Measurements from ENCODE around the gene RIN3.

DNA sequence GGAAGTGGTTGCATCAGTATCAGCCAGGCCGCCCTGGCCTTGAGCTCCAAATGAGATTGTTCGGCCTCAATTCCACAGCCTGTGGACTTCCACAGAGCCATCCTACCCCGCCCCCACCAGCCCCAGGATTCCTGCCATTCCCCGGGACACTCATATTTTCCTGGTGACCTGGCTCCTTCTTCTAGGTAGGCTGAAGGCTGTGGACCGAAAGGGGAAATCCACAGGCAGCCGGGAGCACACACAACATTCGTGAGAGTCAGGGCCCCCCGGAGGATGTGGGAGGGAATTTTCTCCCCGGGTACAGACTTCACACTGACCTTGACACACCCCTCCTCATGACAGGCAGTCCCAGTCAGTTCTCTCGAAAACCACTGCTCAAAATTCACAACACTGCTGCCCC, 39.9 kb downstream of the RIN3 start:
- no peak for TF ChIP-seq POLR2A (IDR thresholded peaks at IDR 0.05)
- TF ChIP-seq, protein P1, sequence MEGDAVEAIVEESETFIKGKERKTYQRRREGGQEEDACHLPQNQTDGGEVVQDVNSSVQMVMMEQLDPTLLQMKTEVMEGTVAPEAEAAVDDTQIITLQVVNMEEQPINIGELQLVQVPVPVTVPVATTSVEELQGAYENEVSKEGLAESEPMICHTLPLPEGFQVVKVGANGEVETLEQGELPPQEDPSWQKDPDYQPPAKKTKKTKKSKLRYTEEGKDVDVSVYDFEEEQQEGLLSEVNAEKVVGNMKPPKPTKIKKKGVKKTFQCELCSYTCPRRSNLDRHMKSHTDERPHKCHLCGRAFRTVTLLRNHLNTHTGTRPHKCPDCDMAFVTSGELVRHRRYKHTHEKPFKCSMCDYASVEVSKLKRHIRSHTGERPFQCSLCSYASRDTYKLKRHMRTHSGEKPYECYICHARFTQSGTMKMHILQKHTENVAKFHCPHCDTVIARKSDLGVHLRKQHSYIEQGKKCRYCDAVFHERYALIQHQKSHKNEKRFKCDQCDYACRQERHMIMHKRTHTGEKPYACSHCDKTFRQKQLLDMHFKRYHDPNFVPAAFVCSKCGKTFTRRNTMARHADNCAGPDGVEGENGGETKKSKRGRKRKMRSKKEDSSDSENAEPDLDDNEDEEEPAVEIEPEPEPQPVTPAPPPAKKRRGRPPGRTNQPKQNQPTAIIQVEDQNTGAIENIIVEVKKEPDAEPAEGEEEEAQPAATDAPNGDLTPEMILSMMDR (IDR thresholded peaks at IDR 0.05), result no peak
